Measurements from ENCODE around the gene SMYD4. TPM values are rescaled to one million over a fixed set of nuclear protein-coding genes. Genes with fewer than 3 reads are reported as not detected.
"Not testable (repeated sequence)": the region's sequence is repeated elsewhere in the genome, so short reads cannot be mapped to it uniquely, and the experiment has no call there.

Gene SMYD4
- total RNA-seq, 1 donor from 2014 or later, result 16.7 TPM

DNA sequence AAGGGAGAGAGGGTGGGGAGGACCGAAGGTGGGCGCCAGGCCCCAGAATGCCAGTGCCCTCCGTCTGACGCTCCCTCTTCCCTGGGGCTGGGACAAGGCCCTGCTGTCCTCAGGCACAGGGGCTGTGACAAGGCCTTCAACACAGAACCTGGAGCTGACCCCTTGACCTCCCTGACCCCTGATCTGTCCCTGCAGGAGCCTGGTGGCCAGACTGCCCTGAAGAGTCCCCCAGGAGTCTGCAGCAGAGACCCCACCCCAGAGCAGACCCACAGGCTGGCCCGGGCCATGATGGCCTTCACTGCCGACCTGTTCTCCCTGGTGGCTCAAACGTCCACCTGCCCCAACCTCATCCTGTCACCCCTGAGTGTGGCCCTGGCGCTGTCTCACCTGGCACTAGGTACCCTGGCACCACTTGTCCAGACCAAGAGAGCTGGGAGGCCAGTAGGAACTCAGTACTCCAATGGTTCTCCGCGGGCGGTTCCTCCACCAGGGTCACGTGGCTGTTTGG is 84.1 kb downstream of the SMYD4 start:
- no peaks in the 10 kb centered on the region for H3K27me3 ChIP-seq
- H3K4me1 ChIP-seq, result peaks cover 20% of the 10 kb centered on the region
- H3K36me3 ChIP-seq, result no peaks in the 10 kb centered on the region
- H3K27ac ChIP-seq, result no peak overlapping the region
- intact Hi-C loops (cut with DNase I), result no loop called here
- H3K4me3 ChIP-seq, result no peak overlapping the region
- TF ChIP-seq, protein P1, sequence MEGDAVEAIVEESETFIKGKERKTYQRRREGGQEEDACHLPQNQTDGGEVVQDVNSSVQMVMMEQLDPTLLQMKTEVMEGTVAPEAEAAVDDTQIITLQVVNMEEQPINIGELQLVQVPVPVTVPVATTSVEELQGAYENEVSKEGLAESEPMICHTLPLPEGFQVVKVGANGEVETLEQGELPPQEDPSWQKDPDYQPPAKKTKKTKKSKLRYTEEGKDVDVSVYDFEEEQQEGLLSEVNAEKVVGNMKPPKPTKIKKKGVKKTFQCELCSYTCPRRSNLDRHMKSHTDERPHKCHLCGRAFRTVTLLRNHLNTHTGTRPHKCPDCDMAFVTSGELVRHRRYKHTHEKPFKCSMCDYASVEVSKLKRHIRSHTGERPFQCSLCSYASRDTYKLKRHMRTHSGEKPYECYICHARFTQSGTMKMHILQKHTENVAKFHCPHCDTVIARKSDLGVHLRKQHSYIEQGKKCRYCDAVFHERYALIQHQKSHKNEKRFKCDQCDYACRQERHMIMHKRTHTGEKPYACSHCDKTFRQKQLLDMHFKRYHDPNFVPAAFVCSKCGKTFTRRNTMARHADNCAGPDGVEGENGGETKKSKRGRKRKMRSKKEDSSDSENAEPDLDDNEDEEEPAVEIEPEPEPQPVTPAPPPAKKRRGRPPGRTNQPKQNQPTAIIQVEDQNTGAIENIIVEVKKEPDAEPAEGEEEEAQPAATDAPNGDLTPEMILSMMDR (IDR thresholded peaks at IDR 0.05), result no peak
- no peak for TF ChIP-seq POLR2AphosphoS5 (IDR thresholded peaks at IDR 0.05; ENCODE audit: insufficient read depth in 1 of 2, low read depth in 1 of 2)
- TF ChIP-seq POLR2A (IDR thresholded peaks at IDR 0.05), result no peak
- no peaks in the 10 kb centered on the region for H3K9me3 ChIP-seq
- no peak for DNase-seq (ENCODE audit: extremely low spot score in 2 of 2)

DNA sequence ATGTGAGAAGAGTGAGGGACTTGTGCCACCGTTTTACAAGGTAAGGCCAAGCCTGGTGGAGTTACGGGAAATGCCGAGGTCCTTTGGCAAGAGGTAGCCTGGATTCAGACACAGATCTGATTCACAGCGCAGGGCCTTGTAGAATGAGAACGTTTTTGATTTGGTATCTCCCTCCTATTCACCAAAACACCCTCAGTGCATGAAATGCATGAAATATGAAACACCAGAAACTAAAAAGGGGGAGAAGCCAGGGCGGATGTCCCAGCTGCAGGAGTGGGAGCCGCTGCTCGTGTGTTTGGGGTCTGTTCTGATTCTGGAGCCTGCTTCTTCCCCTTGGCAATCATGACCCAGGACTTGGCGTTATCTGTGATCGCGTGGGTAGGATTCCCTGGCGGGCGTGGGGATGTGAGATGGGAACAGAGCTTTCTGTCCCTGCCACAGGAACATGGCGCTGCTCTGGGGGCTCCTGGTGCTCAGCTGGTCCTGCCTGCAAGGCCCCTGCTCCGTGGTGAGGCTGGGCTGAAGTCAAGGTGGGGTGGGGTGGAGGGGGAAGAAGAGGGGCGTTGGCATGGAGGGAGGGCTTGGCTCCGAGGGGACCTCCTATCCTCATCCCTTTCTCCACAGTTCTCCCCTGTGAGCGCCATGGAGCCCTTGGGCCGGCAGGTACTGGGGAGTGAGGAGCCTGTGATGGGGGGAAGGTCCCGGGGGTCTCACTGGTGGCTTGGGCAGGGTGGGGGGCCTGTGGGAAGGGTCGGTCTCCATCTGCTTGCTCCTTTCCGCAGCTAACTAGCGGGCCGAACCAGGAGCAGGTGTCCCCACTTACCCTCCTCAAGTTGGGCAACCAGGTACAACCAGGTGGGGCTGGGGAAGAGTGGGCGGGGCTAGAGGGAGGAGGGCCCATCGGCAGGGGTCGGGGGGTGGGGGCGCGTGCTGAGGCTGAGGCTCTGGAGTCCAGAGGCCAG is 84.9 kb downstream of the SMYD4 start:
- Histone ChIP-seq H3K9me3 (no peaks in the 10 kb centered on the region), H3K27me3 (no peaks in the 10 kb centered on the region), H3K4me1 (peaks cover 15% of the 10 kb centered on the region), H3K4me3 (no peak overlapping the region), H3K27ac (no peak overlapping the region), H3K36me3 (no peaks in the 10 kb centered on the region)
- no peak for DNase-seq (ENCODE audit: extremely low spot score in 2 of 2)
- intact Hi-C loops (cut with DNase I), result no loop called here
- TF ChIP-seq POLR2A (IDR thresholded peaks at IDR 0.05) (no peak), POLR2AphosphoS5 (IDR thresholded peaks at IDR 0.05; ENCODE audit: insufficient read depth in 1 of 2, low read depth in 1 of 2) (no peak)
- TF ChIP-seq, protein P1 (IDR thresholded peaks at IDR 0.05), result no peak

DNA sequence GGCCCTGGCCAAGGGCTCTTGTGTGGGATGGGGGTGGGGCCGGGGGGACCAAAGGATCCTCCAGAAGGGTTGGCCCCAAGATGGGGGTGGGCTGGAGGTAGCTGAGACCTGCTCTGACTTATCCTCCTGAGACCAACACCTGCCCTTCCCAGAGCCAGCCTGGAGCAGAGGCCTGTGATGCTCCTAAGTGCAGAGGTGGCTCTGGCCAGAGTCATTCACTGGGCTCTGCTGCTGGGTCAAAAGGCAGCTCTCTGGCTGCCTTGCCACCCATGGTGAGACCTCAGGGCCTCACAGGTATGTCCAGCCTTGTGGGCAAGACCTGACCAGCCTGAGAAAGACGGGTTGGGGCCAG is 86.6 kb downstream of the SMYD4 start:
- intact Hi-C loops (cut with DNase I), result no loop called here
- no peak for DNase-seq (ENCODE audit: extremely low spot score in 2 of 2)

DNA sequence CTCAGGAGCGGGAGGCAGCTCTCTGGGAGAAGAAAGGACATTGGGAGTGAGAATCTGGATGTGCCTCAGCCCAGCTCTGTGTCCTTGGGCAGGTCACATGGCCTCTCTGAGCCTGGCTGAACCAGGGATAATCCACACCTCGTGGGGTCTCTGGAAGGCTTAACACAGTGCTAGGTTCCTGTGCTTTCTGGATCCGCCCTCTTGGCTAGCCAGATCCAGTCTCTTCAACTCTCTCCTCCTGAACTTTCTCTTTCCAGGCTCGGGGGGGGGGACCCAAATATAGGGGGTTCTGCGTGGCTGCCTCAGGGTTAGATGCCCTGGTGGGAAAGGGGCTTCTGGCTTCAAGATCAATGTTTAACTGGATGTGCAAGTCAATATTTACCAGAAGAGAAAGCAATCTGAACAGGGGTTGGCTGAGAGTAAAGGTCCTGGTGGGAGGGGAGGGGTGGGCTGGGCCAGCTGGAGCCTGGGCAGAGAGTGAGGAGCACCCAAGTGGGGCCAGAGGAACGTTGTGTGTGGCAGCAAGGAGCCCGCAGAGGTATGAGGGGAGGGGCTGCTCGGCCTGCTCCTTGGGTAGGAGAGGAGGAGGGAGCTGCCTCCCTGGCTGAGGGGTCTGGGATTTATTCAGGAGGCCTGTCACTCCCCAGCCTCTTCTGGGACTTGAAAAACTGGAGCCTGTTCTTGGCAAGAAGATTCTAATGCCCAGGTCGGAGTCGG is 87.2 kb downstream of the SMYD4 start, which contains the start of gene SERPINF2:
Gene SERPINF2 (plus strand): TSS at position 501 of the 717 bp plus-strand sequence. CDS start 2,125 bp downstream, outside the sequence.
- DNase-seq (ENCODE audit: extremely low spot score in 2 of 2), result no peak
- H3K4me1 ChIP-seq, result peaks cover 20% of the 10 kb centered on the region
- no peaks in the 10 kb centered on the region for H3K27me3 ChIP-seq
- peaks cover 0 to 8% of the 10 kb centered on the region in 2 donors for H3K36me3 ChIP-seq
- H3K27ac ChIP-seq, result no peak within 1 kb of the TSS
- H3K4me3 ChIP-seq, result no peak within 1 kb of the TSS
- TF ChIP-seq POLR2AphosphoS5 (IDR thresholded peaks at IDR 0.05; ENCODE audit: insufficient read depth in 1 of 2, low read depth in 1 of 2) (no peak), POLR2A (IDR thresholded peaks at IDR 0.05) (no peak)
- TF ChIP-seq, protein P1 (IDR thresholded peaks at IDR 0.05), result no peak
- intact Hi-C loops (cut with DNase I), result no loop called here
- H3K9me3 ChIP-seq, result no peaks in the 10 kb centered on the region

More for the DNA sequence above, 86.6 kb downstream of the SMYD4 start:
- no peak overlapping the region for H3K27ac ChIP-seq
- no peak for TF ChIP-seq POLR2A (IDR thresholded peaks at IDR 0.05)
- TF ChIP-seq, protein P1 (IDR thresholded peaks at IDR 0.05), result no peak
- TF ChIP-seq POLR2AphosphoS5 (IDR thresholded peaks at IDR 0.05; ENCODE audit: insufficient read depth in 1 of 2, low read depth in 1 of 2), result no peak
- no peaks in the 10 kb centered on the region for H3K9me3 ChIP-seq
- H3K4me1 ChIP-seq, result peaks cover 15% of the 10 kb centered on the region
- H3K36me3 ChIP-seq, result peaks cover 0 to 5% of the 10 kb centered on the region in 2 donors
- no peak overlapping the region for H3K4me3 ChIP-seq
- no peaks in the 10 kb centered on the region for H3K27me3 ChIP-seq

DNA sequence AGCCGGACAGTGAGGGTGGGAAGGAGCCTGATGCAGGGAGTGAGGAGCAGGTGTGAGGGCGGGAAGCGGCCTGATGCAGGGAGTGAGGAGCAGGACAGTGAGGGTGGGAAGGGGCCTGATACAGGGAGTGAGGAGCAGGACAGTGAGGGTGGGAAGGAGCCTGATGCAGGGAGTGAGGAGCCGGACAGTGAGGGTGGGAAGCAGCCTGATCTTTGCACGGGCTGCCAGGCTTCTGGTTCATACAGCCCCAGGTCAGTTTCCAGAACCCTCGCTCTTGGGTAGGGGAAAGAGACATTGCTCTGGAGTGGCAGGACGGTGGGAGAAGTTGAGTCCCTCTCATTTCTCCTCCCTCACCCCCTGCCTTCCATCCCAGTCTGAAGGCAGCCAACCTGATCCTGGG is 87.8 kb downstream of the SMYD4 start:
- H3K36me3 ChIP-seq; H3K4me3 ChIP-seq; H3K27me3 ChIP-seq; H3K27ac ChIP-seq; H3K9me3 ChIP-seq; intact Hi-C loops (cut with DNase I); DNase-seq (ENCODE audit: extremely low spot score in 2 of 2): not testable (repeated sequence)
- H3K4me1 ChIP-seq, result peaks cover 22% of the 10 kb centered on the region
